ENCODE results near the gene ACVR1B.

GRCh38 chr12:51943346-51943745 lies 8.2 kb upstream of the ACVR1B start:
- TF ChIP-seq CTCF (IDR thresholded peaks at IDR 0.05) (no peak), POLR2A (IDR thresholded peaks at IDR 0.05) (no peak)

Data from prostate gland (tissue), 2 donors.